Right lobe of liver (tissue), 6 donors: Measurements from ENCODE around the gene DYNC2I2. TPM values are rescaled to one million over a fixed set of nuclear protein-coding genes. Genes with fewer than 3 reads are reported as not detected.
A peak's percentile ranks its signal among the peaks of the same experiment; 100 is the strongest.

Experiments
- ATAC-seq, 4 donors: fragments of 200-7000 bp; cut with Tn5 transposase; one replicate each; pipeline ENCODE4 v1.9.1; 2020; ENCODE audit warnings: mild to moderate bottlenecking in 4 of 4, moderate library complexity in 4 of 4
- DNase-seq, 3 donors: peaks; one replicate each; pipeline ENCODE4 v3.0.0-alpha.2; 2020
- H3K27ac ChIP-seq, 3 donors: fragments of 200-600 bp; one replicate each; pipeline ENCODE4 v1.8.0; 2022
- H3K27me3 ChIP-seq, 2 donors: fragments of 200-600 bp; one replicate each; pipeline ENCODE4 v1.8.0; 2022
- H3K36me3 ChIP-seq, 4 donors: fragments of 200-600 bp; sonication (generic) in 1 of 4; one replicate each; pipeline versions ENCODE4 v1.5.1 to v1.8.0; 2017 to 2022; ENCODE audit warnings: control low read depth in 1 of 4
- H3K4me1 ChIP-seq, 4 donors: fragments of 200-600 bp; sonication (generic) in 1 of 4; one replicate each; pipeline versions ENCODE4 v1.5.1 to v1.8.0; 2017 to 2022; ENCODE audit warnings: control low read depth in 1 of 4
- H3K4me3 ChIP-seq, 3 donors: fragments of 200-600 bp; one replicate each; pipeline ENCODE4 v1.8.0; 2022
- H3K9me3 ChIP-seq, 4 donors: fragments of 200-600 bp; sonication (generic) in 1 of 4; one replicate each; pipeline versions ENCODE4 v1.5.1 to v1.8.0; 2017 to 2022; ENCODE audit warnings: control low read depth in 1 of 4
- CTCF ChIP-seq, 4 donors: fragments of 200-600 bp in 3 of 4; fragments of 450-650 bp in 1 of 4; IDR thresholded peaks; one replicate each; pipeline versions ENCODE4 v1.5.1 to v1.8.0; 2016 to 2022; ENCODE audit warnings: antibody characterized with exemption in 4 of 4, mild to moderate bottlenecking in 2 of 4
- POLR2A ChIP-seq: fragments of 450-650 bp; IDR thresholded peaks from one replicate; pipeline ENCODE4 v1.6.1; 2017; ENCODE audit warnings: antibody characterized with exemption, mild to moderate bottlenecking
- WGBS: methylation state at CpG from one replicate; pipeline ENCODE4 v1.1.6; 2018; ENCODE audit warnings: low coverage, low lambda C conversion rate; ENCODE audit not compliant: insufficient coverage; ENCODE audit errors: missing lambda C conversion rate; 5-methylcytosine and 5-hydroxymethylcytosine counted together
- intact Hi-C, 2 donors: fragments of 100-400 bp; cut with DNase I; formaldehyde crosslinking; loops; one replicate each; pipeline versions ENCODE4 v1.11.2 to v1.14.1; 2022
- total RNA-seq, 6 experiments: library from RNA; depleted of rRNA in 2 of 6; stranded (reverse); fragments of >200 nt in 2 of 6; fragmentation: NEBNext Ultra II Directional in 3 of 6; extraction: Animal tissue kit (Norgen Biotek cat#: 25700) in 3 of 6; gene quantifications; one replicate each; pipeline versions ENCODE4 v1.1.0 to v1.2.4, GENCODE V29; 2016 to 2023
- donor health status: DM: no; HTN: yes; CAD: no.
- donor health status: DM: no; HTN: no; CAD: no.
- donor health status: DM: no; HTN: no; CAD: no.
- donor health status: DM: no; HTN: yes; CAD: no.
- donor health status: DM: no; HTN: yes; CAD: no.

Gene DYNC2I2
- total RNA-seq, 6 experiments from 2014 or later: 11.8 to 23.9 (median 18.8) TPM

GRCh38 chr9:128629136-128629535 is 27.5 kb downstream of the DYNC2I2 start:
- ATAC-seq: no peak
- Histone ChIP-seq H3K36me3 (peaks cover 0 to 80% (median 35%) of the 10 kb centered on the region in 4 donors), H3K27ac (peak overlapping the region in 1 of 3 donors; percentile 62), H3K27me3 (no peaks in the 10 kb centered on the region), H3K4me1 (peaks cover 0 to 39% (median 3%) of the 10 kb centered on the region in 4 donors), H3K4me3 (no peak overlapping the region), H3K9me3 (no peaks in the 10 kb centered on the region)
- TF ChIP-seq POLR2A (no peak), CTCF (IDR thresholded peaks at IDR 0.05) (no peak)
- DNase-seq: no peak
- WGBS: 77% methylated on average over 4 of the region's 10 CpGs
- intact Hi-C loops: no loop called here

GRCh38 chr9:128628471-128629048 is 28.1 kb downstream of the DYNC2I2 start:
- no peak for TF ChIP-seq POLR2A
- Histone ChIP-seq H3K4me3 (no peak overlapping the region), H3K9me3 (no peaks in the 10 kb centered on the region), H3K4me1 (peaks cover 0 to 42% (median 3%) of the 10 kb centered on the region in 4 donors), H3K27me3 (no peaks in the 10 kb centered on the region), H3K36me3 (peaks cover 0 to 75% (median 36%) of the 10 kb centered on the region in 4 donors), H3K27ac (peak overlapping the region in 1 of 3 donors; percentile 62)
- peak; percentile 80 to 93 (median 92) for DNase-seq
- intact Hi-C loops: no loop called here
- ATAC-seq: peak; percentile 92 to 96 (median 94)
- 27% methylated on average over 8 of the region's 17 CpGs for WGBS

- TF ChIP-seq CTCF (IDR thresholded peaks at IDR 0.05) (no peak), POLR2A (no peak)
- H3K9me3 ChIP-seq: no peaks in the 10 kb centered on the region
- H3K4me3 ChIP-seq: no peak overlapping the region
Observed at GRCh38 chr9:128627906-128628305, 28.7 kb downstream of the DYNC2I2 start.

GRCh38 chr9:128627127-128627715 is 29.4 kb downstream of the DYNC2I2 start:
- no peaks in the 10 kb centered on the region for H3K27me3 ChIP-seq
- peaks cover 0 to 69% (median 34%) of the 10 kb centered on the region in 4 donors for H3K36me3 ChIP-seq
- no peaks in the 10 kb centered on the region for H3K9me3 ChIP-seq
- no peak overlapping the region for H3K27ac ChIP-seq
- no peak for ATAC-seq
- intact Hi-C loops: no loop called here
- H3K4me1 ChIP-seq: peaks cover 0 to 42% (median 3%) of the 10 kb centered on the region in 4 donors
- no peak for TF ChIP-seq POLR2A
- TF ChIP-seq CTCF (IDR thresholded peaks at IDR 0.05): no peak
- no peak overlapping the region for H3K4me3 ChIP-seq
- DNase-seq: no peak
- WGBS: 100% methylated on average over 1 of the region's 15 CpGs

More at GRCh38 chr9:128627906-128628305, 28.7 kb downstream of the DYNC2I2 start:
- intact Hi-C loops: no loop called here
- peak in 1 of 4 donors; percentile 2 for ATAC-seq
- WGBS: no CpG with 5 or more reads among the region's 13 CpGs
- Histone ChIP-seq H3K4me1 (peaks cover 0 to 42% (median 3%) of the 10 kb centered on the region in 4 donors), H3K36me3 (peaks cover 0 to 69% (median 35%) of the 10 kb centered on the region in 4 donors), H3K27me3 (no peaks in the 10 kb centered on the region), H3K27ac (peak overlapping the region in 1 of 3 donors; percentile 47)
- no peak for DNase-seq

- no peaks in the 10 kb centered on the region for H3K9me3 ChIP-seq
- H3K4me1 ChIP-seq: peaks cover 0 to 42% (median 3%) of the 10 kb centered on the region in 4 donors
- TF ChIP-seq POLR2A: no peak
- no peak for DNase-seq
- H3K27me3 ChIP-seq: no peaks in the 10 kb centered on the region
- H3K27ac ChIP-seq: peak overlapping the region in 1 of 3 donors; percentile 77
- WGBS: 20% methylated on average over 2 of the region's 16 CpGs
- ATAC-seq: no peak
- H3K36me3 ChIP-seq: peaks cover 0 to 70% (median 31%) of the 10 kb centered on the region in 4 donors
- intact Hi-C loops: no loop called here
- H3K4me3 ChIP-seq: no peak overlapping the region
Observed at GRCh38 chr9:128626181-128626580, 30.5 kb downstream of the DYNC2I2 start.
